Neural progenitor cell (in vitro differentiated cells): ENCODE measurements around the gene DDAH2.

Experiments
- CTCF ChIP-seq: fragments of 200-600 bp; sonication (generic); IDR thresholded peaks from 2 replicates; pipeline ENCODE4 v1.5.1; 2017; ENCODE audit warnings: antibody characterized with exemption, mild to moderate bottlenecking
- EZH2phosphoT487 ChIP-seq: fragments of 200-600 bp; sonication (generic); IDR thresholded peaks from 2 replicates; pipeline ENCODE4 v1.6.1; 2017; ENCODE audit warnings: antibody characterized with exemption

- TF ChIP-seq EZH2phosphoT487 (no peak), CTCF (no peak)
These were observed 18.4 kb downstream of the DDAH2 start for GRCh38 chr6:31710523-31711219.
